DND-41 (cell line): Measurements from ENCODE around the gene SLC25A51.

Source experiments
- ATAC-seq: fragments of 200-7000 bp; cut with Tn5 transposase; 3 replicates; pipeline ENCODE4 v1.9.1; 2021; ENCODE audit warnings: low read depth; ENCODE audit not compliant: insufficient read depth
- DNase-seq: peaks from one replicate; pipeline ENCODE4 v3.0.0-alpha.2; 2020
- H2AFZ ChIP-seq: 2 replicates; pipeline ENCODE4 v1.6.0; 2012; ENCODE audit warnings: low read depth, low read length
- H3K27ac ChIP-seq: 2 replicates; pipeline ENCODE4 v1.5.1; 2012; ENCODE audit warnings: low read length, inconsistent platforms
- H3K27me3 ChIP-seq: fragments of 200-600 bp; sonication (generic); 2 replicates; pipeline ENCODE4 v1.6.0; 2012; ENCODE audit warnings: low read length, mild to moderate bottlenecking, inconsistent platforms; ENCODE audit not compliant: insufficient read depth, poor library complexity
- H3K36me3 ChIP-seq: 2 replicates; pipeline ENCODE4 v1.5.1; 2012; ENCODE audit warnings: low read length, inconsistent platforms; ENCODE audit not compliant: insufficient read depth
- H3K4me1 ChIP-seq: 2 replicates; pipeline ENCODE4 v1.5.1; 2012; ENCODE audit warnings: mild to moderate bottlenecking, low read length; ENCODE audit not compliant: insufficient read depth
- H3K4me2 ChIP-seq: 2 replicates; pipeline ENCODE4 v1.6.0; 2012; ENCODE audit warnings: mild to moderate bottlenecking, moderate library complexity, low read length, inconsistent platforms; ENCODE audit not compliant: insufficient read depth
- H3K4me3 ChIP-seq, 2 experiments: fragments of 200-600 bp in 1 of 2; shearing (Covaris generic) in 1 of 2; 2 replicates each; pipeline ENCODE4 v1.5.1; 2012 to 2016; ENCODE audit warnings: inconsistent platforms in 2 of 2, low read length in 2 of 2, mild to moderate bottlenecking in 2 of 2, low read depth in 1 of 2, moderate library complexity in 1 of 2
- H3K79me2 ChIP-seq: 2 replicates; pipeline ENCODE4 v1.6.0; 2012; ENCODE audit warnings: low read length, inconsistent platforms; ENCODE audit not compliant: insufficient read depth
- H3K9ac ChIP-seq: 2 replicates; pipeline ENCODE4 v1.6.0; 2012; ENCODE audit warnings: low read depth, mild to moderate bottlenecking, inconsistent platforms, low read length, moderate library complexity
- H3K9me3 ChIP-seq: 2 replicates; pipeline ENCODE4 v1.5.1; 2012; ENCODE audit warnings: low read length, moderate library complexity, mild to moderate bottlenecking, inconsistent platforms; ENCODE audit not compliant: insufficient read depth, severe bottlenecking
- H4K20me1 ChIP-seq: 2 replicates; pipeline ENCODE4 v1.6.0; 2012; ENCODE audit warnings: low read length; ENCODE audit not compliant: insufficient read depth
- CTCF ChIP-seq: IDR thresholded peaks from 2 replicates; pipeline ENCODE4 v1.5.1; 2012; ENCODE audit warnings: borderline replicate concordance, low read length, moderate library complexity, mild to moderate bottlenecking; ENCODE audit not compliant: poor library complexity, severe bottlenecking; ENCODE audit errors: extremely low read depth
- EZH2 ChIP-seq: IDR thresholded peaks from 3 replicates; pipeline ENCODE4 v1.6.1; 2012; ENCODE audit warnings: borderline replicate concordance, low read depth, mild to moderate bottlenecking, moderate library complexity, low read length, inconsistent platforms; ENCODE audit not compliant: severe bottlenecking

Gene SLC25A51

GRCh38 chr9:37929441-37929895 lies 25.5 kb upstream of the SLC25A51 start:
- Histone ChIP-seq H4K20me1 (no peaks in the 10 kb centered on the region; the same call in 1 of the 2 replicates), H3K36me3 (no peaks in the 10 kb centered on the region), H3K79me2 (no peaks in the 10 kb centered on the region), H3K4me3 (no peak overlapping the region), H3K9ac (no peak overlapping the region), H3K9me3 (no peaks in the 10 kb centered on the region), H2AFZ (no peak overlapping the region), H3K27me3 (no peaks in the 10 kb centered on the region), H3K4me1 (peaks cover 7% of the 10 kb centered on the region), H3K4me2 (no peak overlapping the region), H3K27ac (no peak overlapping the region)
- ATAC-seq (no peak), DNase-seq (no peak)
- TF ChIP-seq CTCF: no peak
- TF ChIP-seq EZH2: no peak

GRCh38 chr9:37928552-37929430 lies 24.9 kb upstream of the SLC25A51 start:
- Histone ChIP-seq H4K20me1 (no peaks in the 10 kb centered on the region; the same call in 1 of the 2 replicates), H3K79me2 (no peaks in the 10 kb centered on the region), H3K27me3 (no peaks in the 10 kb centered on the region), H3K4me3 (no peak overlapping the region), H3K9ac (no peak overlapping the region), H3K27ac (no peak overlapping the region), H3K4me1 (peaks cover 7% of the 10 kb centered on the region), H3K36me3 (no peaks in the 10 kb centered on the region), H3K4me2 (no peak overlapping the region), H3K9me3 (no peaks in the 10 kb centered on the region), H2AFZ (no peak overlapping the region)
- TF ChIP-seq EZH2: no peak
- TF ChIP-seq CTCF: no peak
- no peak for ATAC-seq
- DNase-seq: no peak

GRCh38 chr9:37927601-37928551 lies 23.9 kb upstream of the SLC25A51 start:
- H3K27me3 ChIP-seq: no peaks in the 10 kb centered on the region
- ATAC-seq: no peak
- H3K4me2 ChIP-seq: no peak overlapping the region
- TF ChIP-seq EZH2 (no peak), CTCF (no peak)
- no peaks in the 10 kb centered on the region for H3K9me3 ChIP-seq
- no peak overlapping the region for H3K4me3 ChIP-seq
- H3K36me3 ChIP-seq: no peaks in the 10 kb centered on the region
- peaks cover 7% of the 10 kb centered on the region for H3K4me1 ChIP-seq
- H3K27ac ChIP-seq: no peak overlapping the region
- H3K79me2 ChIP-seq: no peaks in the 10 kb centered on the region
- no peaks in the 10 kb centered on the region; the same call in 1 of the 2 replicates for H4K20me1 ChIP-seq
- no peak for DNase-seq
- H2AFZ ChIP-seq: no peak overlapping the region
- no peak overlapping the region for H3K9ac ChIP-seq
